ENCODE results near the gene YPEL2. TPM values are rescaled to one million over a fixed set of nuclear protein-coding genes. Genes with fewer than 3 reads are reported as not detected.

Gene YPEL2
- total and polyA plus RNA-seq, 2 donors (not counting 3 experiments of a cell fraction or from before 2014, with no cell fraction given) = 36.5 to 66.8 TPM

DNA sequence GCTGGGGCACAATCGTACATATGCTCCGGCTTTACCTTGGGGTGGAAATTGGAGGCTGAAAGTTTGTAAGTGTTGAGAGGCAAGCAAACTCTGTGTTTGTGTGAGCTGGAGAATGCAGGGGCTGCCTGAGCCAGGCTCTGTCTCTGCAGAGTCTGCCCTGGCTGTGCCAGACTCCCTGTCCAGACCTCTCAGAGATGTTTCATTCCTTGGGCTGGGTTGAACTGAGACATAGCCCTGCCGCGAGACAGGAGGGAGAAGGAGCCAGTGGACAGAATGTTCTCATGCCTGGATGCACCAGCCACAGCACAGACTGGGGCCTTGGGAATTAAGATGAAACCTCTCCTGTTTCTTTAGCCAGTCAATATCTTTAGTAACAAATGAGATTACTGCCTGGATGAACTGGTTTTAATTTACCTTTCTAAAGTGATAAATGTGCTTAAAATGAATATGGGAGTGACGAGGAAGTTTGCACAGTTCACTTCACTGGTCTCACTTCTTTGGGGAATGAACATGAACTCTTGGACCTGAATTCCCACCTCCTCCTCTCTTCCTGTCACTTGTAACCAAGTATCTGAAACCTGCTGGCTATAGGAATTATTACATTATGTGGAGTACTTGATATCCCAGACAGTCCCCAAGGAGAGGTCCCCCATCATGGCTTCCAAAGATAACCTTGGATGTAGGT lies 40.1 kb downstream of the YPEL2 start:
- POLR2A ChIA-PET = no interaction called here
- H3K27me3 ChIP-seq (ENCODE audit: control insufficient read depth in 2 of 2, insufficient read depth in 2 of 2, low read length in 2 of 2) = no peaks in the 10 kb centered on the region
- peak overlapping the region; percentile 71 for H3K27ac ChIP-seq (ENCODE audit: insufficient read depth, low read depth, low read length)
- TF ChIP-seq JUN (IDR thresholded peaks at IDR 0.05; ENCODE audit: borderline replicate concordance, insufficient read depth, insufficient read length, low read depth) (no peak), POLR2AphosphoS5 (IDR thresholded peaks at IDR 0.05; ENCODE audit: insufficient read depth, low read depth, low read length) (no peak), POLR2A (IDR thresholded peaks at IDR 0.05; ENCODE audit: low read depth, low read length) (no peak), GATA2 (IDR thresholded peaks at IDR 0.05; ENCODE audit: insufficient read depth, insufficient read length, low read depth, low read length) (no peak), MYC (IDR thresholded peaks at IDR 0.05; ENCODE audit: low read depth, low read length) (no peak), FOS (IDR thresholded peaks at IDR 0.05; ENCODE audit: borderline replicate concordance, insufficient read depth, low read length) (no peak), EZH2 (IDR thresholded peaks at IDR 0.05; ENCODE audit: borderline replicate concordance, low read depth, low read length, severe bottlenecking) (no peak)
- TF ChIP-seq, protein P1, sequence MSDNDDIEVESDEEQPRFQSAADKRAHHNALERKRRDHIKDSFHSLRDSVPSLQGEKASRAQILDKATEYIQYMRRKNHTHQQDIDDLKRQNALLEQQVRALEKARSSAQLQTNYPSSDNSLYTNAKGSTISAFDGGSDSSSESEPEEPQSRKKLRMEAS (IDR thresholded peaks at IDR 0.05; ENCODE audit: insufficient read depth, insufficient read length) = no peak
- TF ChIP-seq, protein P2, sequence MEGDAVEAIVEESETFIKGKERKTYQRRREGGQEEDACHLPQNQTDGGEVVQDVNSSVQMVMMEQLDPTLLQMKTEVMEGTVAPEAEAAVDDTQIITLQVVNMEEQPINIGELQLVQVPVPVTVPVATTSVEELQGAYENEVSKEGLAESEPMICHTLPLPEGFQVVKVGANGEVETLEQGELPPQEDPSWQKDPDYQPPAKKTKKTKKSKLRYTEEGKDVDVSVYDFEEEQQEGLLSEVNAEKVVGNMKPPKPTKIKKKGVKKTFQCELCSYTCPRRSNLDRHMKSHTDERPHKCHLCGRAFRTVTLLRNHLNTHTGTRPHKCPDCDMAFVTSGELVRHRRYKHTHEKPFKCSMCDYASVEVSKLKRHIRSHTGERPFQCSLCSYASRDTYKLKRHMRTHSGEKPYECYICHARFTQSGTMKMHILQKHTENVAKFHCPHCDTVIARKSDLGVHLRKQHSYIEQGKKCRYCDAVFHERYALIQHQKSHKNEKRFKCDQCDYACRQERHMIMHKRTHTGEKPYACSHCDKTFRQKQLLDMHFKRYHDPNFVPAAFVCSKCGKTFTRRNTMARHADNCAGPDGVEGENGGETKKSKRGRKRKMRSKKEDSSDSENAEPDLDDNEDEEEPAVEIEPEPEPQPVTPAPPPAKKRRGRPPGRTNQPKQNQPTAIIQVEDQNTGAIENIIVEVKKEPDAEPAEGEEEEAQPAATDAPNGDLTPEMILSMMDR (IDR thresholded peaks at IDR 0.05; ENCODE audit: extremely low read depth in 1 of 2, insufficient read depth in 1 of 2, low read depth in 1 of 2, low read length in 2 of 2) = no peak
- intact Hi-C loops (cut with micrococcal nuclease) (loop anchor here (2.0 kb wide), 1 partner anchor 69 kb away; no protein-coding TSS in a partner anchor), dilution Hi-C loops (cut with MboI; ENCODE audit: extremely low pct_ligation_motif_present, low sequenced_read_pairs) (no loop called here)
- H3K36me3 ChIP-seq (ENCODE audit: control insufficient read depth in 2 of 2, extremely low read depth in 1 of 2, insufficient read depth in 2 of 2, low read length in 2 of 2) = no peaks in the 10 kb centered on the region
- peaks cover 50% of the 10 kb centered on the region for H3K4me1 ChIP-seq (ENCODE audit: control insufficient read depth, extremely low read depth, insufficient read depth, low read length)
- H3K4me2 ChIP-seq (ENCODE audit: insufficient read depth, low read length) = peak overlapping the region; percentile 44
- no peaks in the 10 kb centered on the region for H3K9me1 ChIP-seq (replicated peaks; ENCODE audit: control insufficient read depth, extremely low read depth, insufficient read depth, low read length)
- no TSS peak for BruUV-seq (replicated peaks)
- FAIRE-seq = no peak
- H3K9me3 ChIP-seq (replicated peaks; ENCODE audit: control insufficient read depth, insufficient read depth, low read length) = no peaks in the 10 kb centered on the region
- no peak overlapping the region for H2AFZ ChIP-seq (ENCODE audit: low read depth, low read length)
- H3K79me2 ChIP-seq (ENCODE audit: control insufficient read depth, insufficient read depth, low read length) = peaks cover 41% of the 10 kb centered on the region
- H3K9ac ChIP-seq (replicated peaks; ENCODE audit: extremely low read depth, insufficient read depth, low read length) = peak overlapping the region; percentile 32
- CTCF ChIA-PET = interaction anchor here (1.1 to 2.0 kb wide), 2 partner anchors 10 to 42 kb away, joined by 4 to 6 read pairs; no protein-coding TSS in a partner anchor
- no peak overlapping the region for H3K4me3 ChIP-seq (replicated peaks in 1 of 3; ENCODE audit: insufficient read depth in 1 of 3, low read depth in 1 of 3, low read length in 3 of 3)
- no peaks in the 10 kb centered on the region for H4K20me1 ChIP-seq (replicated peaks; ENCODE audit: control insufficient read depth, extremely low read depth, insufficient read depth, low read length)
- DNase-seq (ENCODE audit: low read depth, low spot score) = peak; percentile 33
